Activated CD8-positive, alpha-beta T cell treated with anti-CD3 and anti-CD28 coated beads, Interleukin-2, amount 10 ng/mL, durations not matched to agents 7 days and 5 days (primary cell): Measurements from ENCODE around the gene ADORA2B. TPM values are rescaled to one million over a fixed set of nuclear protein-coding genes. Genes with fewer than 3 reads are reported as not detected.

Experiments used
- ATAC-seq: fragments of 150-1000 bp; cut with Tn5 transposase; one replicate; pipeline ENCODE4 v1.10.0; 2021; ENCODE audit warnings: moderate library complexity
- CTCF ChIA-PET: fragments of 350-600 bp; sonication (Branson Sonifier 250); formaldehyde crosslinking; loops from one replicate; lab custom pipeline; 2021; ENCODE audit warnings: antibody characterized with exemption; lab: Charles Lee
- POLR2A ChIA-PET: fragments of 350-600 bp; sonication (Branson Sonifier 250); formaldehyde crosslinking; loops from one replicate; lab custom pipeline; 2021; ENCODE audit warnings: antibody characterized with exemption; lab: Charles Lee
- DNase-seq: peaks from one replicate; pipeline ENCODE4 v3.0.0-alpha.2; 2020
- H3K27ac Mint-ChIP-seq: one replicate; pipeline ENCODE4 v1.8.0; 2021; ENCODE audit warnings: mild to moderate bottlenecking, mixed read lengths
- H3K27me3 Mint-ChIP-seq: one replicate; pipeline ENCODE4 v1.8.0; 2021; ENCODE audit warnings: low read depth, mixed read lengths
- H3K36me3 Mint-ChIP-seq: one replicate; pipeline ENCODE4 v1.8.0; 2021; ENCODE audit warnings: low read depth, mixed read lengths
- H3K4me1 Mint-ChIP-seq: one replicate; pipeline ENCODE4 v1.8.0; 2021; ENCODE audit warnings: low read depth, mixed read lengths
- H3K4me3 Mint-ChIP-seq: one replicate; pipeline ENCODE4 v1.8.0; 2021; ENCODE audit warnings: mild to moderate bottlenecking, mixed read lengths
- H3K9me3 Mint-ChIP-seq: one replicate; pipeline ENCODE4 v1.8.0; 2022; ENCODE audit warnings: mixed read lengths; ENCODE audit not compliant: insufficient read depth
- total RNA-seq, 2 experiments: library from RNA; stranded (reverse); gene quantifications; one replicate each; pipeline ENCODE4 v1.2.3, GENCODE V29; 2021

ADORA2B gene
- total RNA-seq, 2 experiments from 2014 or later: 1.7 to 2.9 TPM

DNA sequence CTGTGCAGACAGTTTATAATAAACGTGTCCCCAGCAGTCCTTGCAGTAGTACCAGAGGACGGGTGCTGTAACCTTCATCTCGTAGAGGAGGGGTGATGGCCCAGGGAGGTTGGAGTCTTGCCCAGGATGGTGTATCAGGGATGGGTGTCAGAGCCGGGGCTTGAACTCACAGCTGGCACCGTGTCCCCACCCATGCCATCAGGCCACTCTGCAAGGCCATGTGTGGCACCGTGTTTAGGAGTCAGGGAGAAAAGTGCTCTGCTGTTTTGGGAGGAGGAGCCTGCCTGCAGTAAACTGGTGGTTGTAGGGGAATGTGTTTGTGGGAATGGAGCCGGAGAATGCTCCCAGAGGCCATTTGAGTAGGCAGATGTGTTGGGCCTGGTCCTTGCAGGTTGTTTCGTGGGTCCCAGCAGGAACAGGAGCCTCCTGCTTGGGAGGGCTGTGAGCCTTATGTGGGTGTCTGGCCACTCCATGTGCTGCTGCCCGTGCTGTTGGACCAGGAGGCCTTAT, 1.7 kb downstream of the ADORA2B start:
- CTCF ChIA-PET: interaction anchor here (0.7 to 3.8 kb wide), 2 partner anchors 52 to 118 kb away, joined by 3 to 28 read pairs; partner anchors contain the start of genes TTC19 and ZSWIM7
- POLR2A ChIA-PET: no interaction called here

DNA sequence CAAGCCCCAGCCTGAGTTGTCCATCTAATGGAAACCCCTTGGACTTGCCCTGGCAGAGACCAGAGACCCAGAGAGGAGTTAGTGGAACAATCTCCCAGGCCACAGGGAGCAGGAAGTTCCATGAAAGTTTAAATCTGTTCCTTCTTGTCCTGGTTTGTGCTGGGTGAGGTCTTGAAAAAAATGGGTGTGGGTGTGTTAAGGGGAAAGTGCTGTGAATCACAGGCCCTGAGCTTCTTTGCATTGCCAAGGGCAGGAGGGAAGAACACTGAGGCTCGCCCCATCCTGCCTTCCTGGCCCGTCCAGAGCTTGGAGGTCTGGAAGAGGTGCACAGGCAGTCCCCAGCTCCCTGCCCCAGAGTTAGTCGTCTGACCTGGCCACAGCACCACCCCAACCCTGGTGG, 2.3 kb downstream of the ADORA2B start:
- no peak for ATAC-seq
- H3K27me3 Mint-ChIP-seq: peaks cover 17% of the 10 kb centered on the region
- H3K4me3 Mint-ChIP-seq: no peak overlapping the region
- ChIA-PET POLR2A (interaction anchor here (0.6 kb wide), 1 partner anchor 105 kb away, joined by 3 read pairs; no protein-coding TSS in a partner anchor), CTCF (interaction anchor here (3.8 kb wide), 1 partner anchor 51 kb away, joined by 28 read pairs; the partner anchor contains the start of genes TTC19 and ZSWIM7)
- no peaks in the 10 kb centered on the region for H3K36me3 Mint-ChIP-seq
- DNase-seq: no peak
- H3K9me3 Mint-ChIP-seq: no peaks in the 10 kb centered on the region
- no peak overlapping the region for H3K27ac Mint-ChIP-seq
- peaks cover 18% of the 10 kb centered on the region for H3K4me1 Mint-ChIP-seq

More for the DNA sequence above, 1.7 kb downstream of the ADORA2B start:
- Mint-ChIP-seq H3K27ac (no peak overlapping the region), H3K36me3 (no peaks in the 10 kb centered on the region), H3K4me1 (peaks cover 19% of the 10 kb centered on the region), H3K4me3 (peak overlapping the region; percentile 66), H3K27me3 (peaks cover 22% of the 10 kb centered on the region), H3K9me3 (no peaks in the 10 kb centered on the region)
- ATAC-seq (no peak), DNase-seq (no peak)

DNA sequence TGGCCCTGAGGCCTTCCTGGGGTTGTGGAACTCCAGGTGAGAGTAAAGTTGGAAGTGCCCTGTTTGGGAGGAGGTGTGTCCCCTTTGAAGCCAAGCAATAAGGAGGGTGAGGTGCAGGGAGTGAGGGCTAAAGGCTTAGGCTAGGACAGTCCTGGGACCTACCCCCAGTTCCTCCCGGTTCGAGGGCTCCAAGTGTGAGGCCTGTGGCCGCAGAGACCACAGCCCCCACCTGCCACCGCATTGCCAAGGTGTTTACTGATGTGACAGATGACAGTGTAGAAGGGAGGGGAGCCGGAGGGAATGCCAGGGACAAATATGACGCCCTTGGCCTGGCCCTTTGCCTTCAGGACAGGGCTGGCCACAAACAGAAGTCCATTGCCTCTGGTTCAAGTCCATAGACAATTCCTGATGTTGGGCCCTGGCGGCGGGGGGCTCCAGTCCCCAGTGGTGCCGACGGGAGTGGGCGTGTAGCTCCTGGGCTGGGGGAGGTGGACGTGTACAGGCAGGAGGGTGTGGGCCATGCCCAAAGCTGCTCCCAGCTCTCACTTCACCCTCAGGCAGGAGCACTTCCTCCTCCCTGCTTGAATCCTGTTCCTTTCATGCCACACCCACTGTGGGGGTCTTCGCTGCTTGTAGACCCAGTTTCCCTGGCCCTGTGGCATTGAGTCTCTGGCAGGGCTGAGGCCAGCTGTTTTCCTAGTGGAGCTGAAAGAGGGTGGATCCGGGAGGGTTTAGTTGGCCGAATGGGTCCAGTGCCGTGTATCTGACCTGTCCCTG, 3.2 kb downstream of the ADORA2B start:
- Mint-ChIP-seq H3K4me3 (no peak overlapping the region), H3K27me3 (peaks cover 14% of the 10 kb centered on the region), H3K9me3 (no peaks in the 10 kb centered on the region), H3K4me1 (peaks cover 13% of the 10 kb centered on the region), H3K27ac (no peak overlapping the region), H3K36me3 (no peaks in the 10 kb centered on the region)
- no peak for DNase-seq
- ChIA-PET CTCF (interaction anchor here (2.0 kb wide), 1 partner anchor 10 kb away, joined by 6 read pairs; no protein-coding TSS in a partner anchor), POLR2A (interaction anchor here (0.6 kb wide), 1 partner anchor 104 kb away, joined by 3 read pairs; no protein-coding TSS in a partner anchor)
- ATAC-seq: no peak

DNA sequence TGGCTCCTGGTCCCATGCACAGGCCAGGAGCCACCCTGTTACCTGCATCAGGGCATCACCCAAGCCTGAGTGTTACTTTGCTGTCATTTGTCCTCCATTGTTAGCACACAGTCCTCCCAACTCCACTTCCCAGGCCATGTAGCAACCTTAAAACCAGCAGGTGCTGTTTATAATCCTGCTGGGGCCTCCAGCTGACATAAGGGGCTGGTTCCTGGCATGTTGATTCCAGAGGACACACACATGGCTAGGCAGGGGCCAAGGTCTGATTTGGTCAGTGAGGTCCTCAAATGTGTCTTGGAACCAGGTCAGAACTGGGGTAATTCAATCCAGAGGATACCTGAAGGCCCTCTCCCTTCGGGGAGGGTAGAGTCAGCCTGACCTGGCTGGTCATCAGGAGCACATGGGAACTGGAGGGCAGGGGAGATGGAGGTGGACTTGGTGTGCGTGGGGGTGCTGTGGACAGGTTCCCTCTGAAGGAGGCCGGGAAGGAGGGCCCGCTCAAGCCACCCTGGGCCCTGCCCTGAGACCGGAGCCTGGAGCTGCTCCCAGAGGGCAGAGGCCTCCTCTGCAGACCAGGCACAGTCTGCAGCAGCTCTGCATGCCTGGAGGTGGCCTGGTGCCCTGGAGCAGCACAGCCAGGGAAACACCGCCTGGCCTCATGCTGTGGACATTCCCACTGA, 6.6 kb downstream of the ADORA2B start:
- peaks cover 3% of the 10 kb centered on the region for H3K27me3 Mint-ChIP-seq
- no peaks in the 10 kb centered on the region for H3K36me3 Mint-ChIP-seq
- H3K27ac Mint-ChIP-seq: no peak overlapping the region
- no peak overlapping the region for H3K4me3 Mint-ChIP-seq
- peaks cover 11% of the 10 kb centered on the region for H3K4me1 Mint-ChIP-seq
- H3K9me3 Mint-ChIP-seq: no peaks in the 10 kb centered on the region
- DNase-seq: no peak
- ChIA-PET CTCF (no interaction called here), POLR2A (no interaction called here)
- ATAC-seq: no peak

DNA sequence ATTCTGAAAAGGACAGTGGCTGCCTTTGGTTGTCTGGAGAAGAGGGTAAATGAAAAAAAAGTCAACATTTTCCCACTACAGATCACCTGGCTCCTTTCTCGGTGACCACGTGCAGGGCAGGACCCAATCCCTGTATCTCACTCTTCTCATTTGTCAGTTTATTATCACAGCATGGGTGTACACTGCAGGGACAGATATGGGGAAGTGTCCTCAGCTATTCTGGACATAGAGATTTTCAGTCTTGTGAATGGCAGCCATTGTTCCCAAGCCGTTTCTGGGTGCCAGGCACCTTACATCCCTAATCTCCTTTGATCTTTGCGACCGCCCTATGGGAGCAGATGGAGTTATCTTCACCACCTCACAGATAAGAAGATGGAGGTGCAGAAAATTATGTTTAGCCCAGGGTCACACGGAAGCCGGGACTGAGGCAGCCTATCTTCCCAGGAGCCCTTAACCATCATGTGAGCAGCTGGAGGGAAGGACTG, 7.2 kb downstream of the ADORA2B start:
- CTCF ChIA-PET: no interaction called here

DNA sequence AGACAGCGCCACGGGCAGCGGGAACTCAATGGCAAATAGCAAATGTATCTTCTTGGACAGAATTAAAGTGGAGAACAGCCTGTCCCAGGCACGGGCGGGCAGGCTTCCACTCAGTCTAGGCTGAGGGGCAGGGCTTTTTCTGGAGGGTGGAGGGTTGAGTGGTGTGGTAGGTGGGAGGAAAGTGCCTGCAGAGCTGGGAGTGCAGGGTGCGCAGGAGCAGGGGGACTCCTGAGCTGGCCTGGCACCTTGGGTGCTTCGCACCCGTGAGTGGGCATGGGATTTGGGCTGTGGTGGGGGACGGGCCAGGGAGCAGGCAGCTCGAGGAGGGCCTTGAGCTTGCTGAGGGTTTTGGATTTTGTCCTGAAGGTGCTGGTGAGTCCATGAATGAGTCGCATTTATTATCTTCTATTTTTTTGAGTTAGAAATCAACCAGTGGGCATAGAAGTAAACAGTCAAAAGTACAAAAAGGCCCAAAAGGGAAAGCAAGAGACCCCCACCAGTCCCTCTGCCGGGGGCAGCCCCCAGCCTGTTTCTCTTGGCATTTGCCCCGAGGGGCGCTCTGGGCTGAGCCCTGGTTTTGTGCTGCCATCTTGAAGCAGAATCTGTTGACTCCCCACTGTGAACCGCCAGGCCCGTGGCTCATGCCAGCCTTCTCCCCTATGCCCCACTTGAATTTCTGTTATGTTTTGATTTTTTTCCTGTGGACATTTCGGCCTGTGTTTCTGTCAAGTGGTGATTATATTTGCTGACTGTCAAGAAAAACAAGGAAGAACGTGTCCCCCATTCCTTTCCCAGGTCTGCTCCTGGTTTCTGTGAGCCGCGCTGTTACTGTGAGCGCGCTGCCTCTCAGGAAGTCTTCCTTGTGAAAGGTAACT, 8.2 kb downstream of the ADORA2B start:
- peaks cover 8% of the 10 kb centered on the region for H3K36me3 Mint-ChIP-seq
- ATAC-seq: no peak
- H3K27me3 Mint-ChIP-seq: peaks cover 8% of the 10 kb centered on the region
- H3K27ac Mint-ChIP-seq: no peak overlapping the region
- H3K4me1 Mint-ChIP-seq: peaks cover 24% of the 10 kb centered on the region
- CTCF ChIA-PET: no interaction called here
- no peak overlapping the region for H3K4me3 Mint-ChIP-seq
- H3K9me3 Mint-ChIP-seq: no peaks in the 10 kb centered on the region
- no peak for DNase-seq
- POLR2A ChIA-PET: no interaction called here

More for the DNA sequence above, 7.2 kb downstream of the ADORA2B start:
- Mint-ChIP-seq H3K4me3 (no peak overlapping the region), H3K4me1 (peaks cover 15% of the 10 kb centered on the region), H3K27ac (no peak overlapping the region), H3K9me3 (no peaks in the 10 kb centered on the region), H3K36me3 (peaks cover 1% of the 10 kb centered on the region), H3K27me3 (peaks cover 5% of the 10 kb centered on the region)
- POLR2A ChIA-PET: no interaction called here
- no peak for ATAC-seq
- DNase-seq: no peak

DNA sequence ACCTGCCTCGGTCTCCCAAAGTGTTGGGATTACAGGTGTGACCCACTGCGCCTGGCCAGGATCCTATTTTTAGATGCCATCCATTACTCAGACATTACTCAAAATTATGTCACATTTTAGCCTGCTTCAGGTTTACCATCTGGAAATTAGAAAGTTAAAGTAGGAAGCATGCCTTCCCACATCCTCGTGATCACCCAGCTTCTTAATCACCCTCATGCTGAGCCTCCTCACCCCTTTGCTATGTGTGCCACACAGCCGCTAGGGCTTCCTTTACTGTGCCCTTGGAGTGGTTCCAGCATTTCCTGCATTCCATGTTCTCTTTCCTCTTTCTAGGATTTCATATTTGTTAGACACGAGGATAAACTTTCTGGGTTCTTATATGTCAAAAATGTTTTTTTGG, 9.3 kb downstream of the ADORA2B start:
- POLR2A ChIA-PET: interaction anchor here (0.6 kb wide), 1 partner anchor 9 kb away, joined by 4 read pairs; the partner anchor contains the start of gene ADORA2B
- H3K27me3 Mint-ChIP-seq: peaks cover 10% of the 10 kb centered on the region
- H3K27ac Mint-ChIP-seq: no peak overlapping the region
- peaks cover 9% of the 10 kb centered on the region for H3K36me3 Mint-ChIP-seq
- CTCF ChIA-PET: interaction anchor here (1.3 kb wide), 1 partner anchor 10 kb away, joined by 6 read pairs; the partner anchor contains the start of gene ADORA2B
- H3K4me1 Mint-ChIP-seq: peaks cover 35% of the 10 kb centered on the region
- no peaks in the 10 kb centered on the region for H3K9me3 Mint-ChIP-seq
- H3K4me3 Mint-ChIP-seq: no peak overlapping the region
- no peak for DNase-seq
- no peak for ATAC-seq

DNA sequence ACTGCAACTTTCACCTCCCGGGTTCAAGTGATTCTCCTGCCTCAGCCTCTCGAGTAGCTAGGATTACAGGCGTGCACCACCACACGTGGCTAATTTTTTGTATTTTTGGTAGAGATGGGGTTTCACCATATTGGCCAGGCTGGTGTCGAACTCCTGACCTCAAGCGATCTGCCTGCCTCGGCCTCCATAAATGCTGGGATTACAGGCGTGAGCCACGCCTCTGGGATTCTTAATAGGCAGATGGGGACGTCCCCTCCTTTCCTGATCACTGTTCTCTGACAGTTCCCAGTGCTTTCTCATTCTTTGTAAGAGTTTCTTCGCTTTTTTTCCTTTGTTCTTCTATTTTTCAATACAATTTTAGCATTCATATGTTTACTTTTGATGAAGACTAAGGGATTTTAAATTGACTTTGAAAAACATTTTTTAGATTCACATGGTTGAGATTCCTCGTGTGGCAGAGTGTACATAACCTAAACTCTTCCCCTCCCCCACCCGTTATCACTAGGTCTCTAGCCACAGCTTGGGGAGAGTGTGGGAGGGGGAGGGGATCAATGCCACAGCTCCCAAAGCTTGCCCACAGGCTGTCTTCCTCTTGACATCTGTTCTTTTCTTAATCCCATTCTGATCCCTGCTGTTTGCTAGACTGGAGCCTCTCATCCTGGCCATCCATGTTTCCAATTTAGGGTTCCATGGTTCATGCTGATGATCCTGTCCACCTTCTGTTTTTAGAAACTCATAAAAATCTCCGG, 11.0 kb downstream of the ADORA2B start:
- no peak for DNase-seq
- Mint-ChIP-seq H3K4me1 (peaks cover 42% of the 10 kb centered on the region), H3K36me3 (peaks cover 9% of the 10 kb centered on the region), H3K27ac (no peak overlapping the region), H3K4me3 (no peak overlapping the region), H3K9me3 (no peaks in the 10 kb centered on the region), H3K27me3 (peaks cover 10% of the 10 kb centered on the region)
- ChIA-PET POLR2A (no interaction called here), CTCF (no interaction called here)
- ATAC-seq: no peak

DNA sequence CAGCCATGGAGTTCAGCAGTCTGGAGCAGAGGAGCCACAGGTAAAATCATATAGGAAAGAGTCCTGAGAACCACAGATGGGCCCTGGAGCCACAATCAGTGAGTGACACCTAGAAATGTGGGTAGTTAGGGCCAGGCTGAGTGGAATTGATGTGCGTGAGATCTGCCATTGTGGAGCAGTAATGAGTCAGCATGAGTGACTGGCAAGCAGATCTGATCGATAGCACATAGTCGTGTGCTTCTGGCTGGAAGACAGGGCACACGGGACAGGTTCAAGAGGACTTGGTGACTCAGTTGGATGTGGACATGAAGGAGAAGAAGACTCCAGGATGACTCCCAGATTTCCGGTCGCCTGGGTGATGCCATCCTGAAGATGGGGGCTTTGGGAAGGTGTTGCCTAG, 12.3 kb downstream of the ADORA2B start:
- no peak for DNase-seq
- no peak for ATAC-seq
- H3K4me3 Mint-ChIP-seq: no peak overlapping the region
- no peak overlapping the region for H3K27ac Mint-ChIP-seq
- H3K9me3 Mint-ChIP-seq: no peaks in the 10 kb centered on the region
- H3K27me3 Mint-ChIP-seq: peaks cover 10% of the 10 kb centered on the region
- POLR2A ChIA-PET: no interaction called here
- H3K4me1 Mint-ChIP-seq: peaks cover 42% of the 10 kb centered on the region
- CTCF ChIA-PET: no interaction called here
- H3K36me3 Mint-ChIP-seq: peaks cover 9% of the 10 kb centered on the region

DNA sequence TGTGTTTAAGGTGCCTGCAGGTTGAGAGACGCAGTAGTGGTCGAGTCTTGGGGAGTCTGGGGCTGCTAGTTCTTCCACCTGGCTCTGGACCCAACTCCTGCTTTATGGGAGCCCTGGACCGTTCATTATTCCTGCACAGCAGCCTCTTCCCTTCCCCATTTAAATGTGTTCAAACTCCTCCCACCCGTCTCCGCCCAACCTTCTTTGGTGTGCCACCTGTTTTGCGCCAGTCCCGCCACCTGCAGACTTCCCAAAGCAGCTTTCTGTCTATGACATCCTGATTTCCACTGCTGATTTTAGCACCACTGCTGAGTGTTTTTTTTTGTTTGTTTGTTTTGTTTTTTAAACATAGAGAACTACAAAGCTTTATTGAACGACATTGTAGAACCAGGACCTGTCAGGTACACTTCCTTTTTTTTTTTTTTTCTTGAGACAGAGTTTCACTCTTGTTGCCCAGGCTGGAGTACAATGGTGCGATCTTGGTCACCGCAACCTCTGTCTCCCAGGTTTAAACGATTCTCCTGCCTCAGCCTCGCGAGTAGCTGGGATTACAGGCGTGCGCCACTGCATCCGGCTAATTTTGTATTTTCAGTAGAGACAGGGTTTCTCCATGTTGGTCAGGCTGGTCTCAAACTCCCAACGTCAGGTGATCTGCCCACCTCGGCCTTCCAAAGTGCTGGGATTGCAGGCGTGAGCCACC, 12.8 kb downstream of the ADORA2B start:
- no peak overlapping the region for H3K27ac Mint-ChIP-seq
- POLR2A ChIA-PET: no interaction called here
- ATAC-seq (no peak), DNase-seq (no peak)
- peaks cover 10% of the 10 kb centered on the region for H3K27me3 Mint-ChIP-seq
- peaks cover 9% of the 10 kb centered on the region for H3K36me3 Mint-ChIP-seq
- H3K9me3 Mint-ChIP-seq: no peaks in the 10 kb centered on the region
- H3K4me3 Mint-ChIP-seq: no peak overlapping the region
- CTCF ChIA-PET: interaction anchor here (1.2 to 2.1 kb wide), 3 partner anchors 13 to 128 kb away, joined by 4 to 12 read pairs (median 9); partner anchors contain the start of gene ADORA2B
- H3K4me1 Mint-ChIP-seq: peaks cover 42% of the 10 kb centered on the region
